Upper lobe of right lung (tissue), 1 donor: ENCODE results near the gene CERS6. TPM values are rescaled to one million over a fixed set of nuclear protein-coding genes. Genes with fewer than 3 reads are reported as not detected.

Experiments used
- ATAC-seq: fragments of 200-7000 bp; cut with Tn5 transposase; one replicate; pipeline ENCODE4 v1.9.1; 2020; ENCODE audit warnings: mild to moderate bottlenecking, moderate library complexity
- DNase-seq: peaks from one replicate; pipeline ENCODE4 v3.0.0-alpha.2; 2020
- H3K27ac ChIP-seq: fragments of 200-600 bp; one replicate; pipeline ENCODE4 v1.8.0; 2022
- H3K27me3 ChIP-seq: fragments of 200-600 bp; one replicate; pipeline ENCODE4 v1.8.0; 2022; ENCODE audit warnings: mild to moderate bottlenecking
- H3K36me3 ChIP-seq: fragments of 200-600 bp; one replicate; pipeline ENCODE4 v1.8.0; 2022
- H3K4me1 ChIP-seq: fragments of 200-600 bp; one replicate; pipeline ENCODE4 v1.8.0; 2022
- H3K4me3 ChIP-seq: fragments of 200-600 bp; one replicate; pipeline ENCODE4 v1.8.0; 2022; ENCODE audit warnings: mild to moderate bottlenecking
- H3K9me3 ChIP-seq: fragments of 200-600 bp; one replicate; pipeline ENCODE4 v1.8.0; 2022
- intact Hi-C: fragments of 100-400 bp; cut with DNase I; formaldehyde crosslinking; loops from one replicate; pipeline ENCODE4 v1.11.0; 2022
- total RNA-seq: library from RNA; stranded (reverse); fragmentation: NEBNext Ultra II Directional; extraction: Animal tissue kit (Norgen Biotek cat#: 25700); gene quantifications from one replicate; pipeline ENCODE4 v1.2.1, GENCODE V29; 2021
- TF ChIP-seq, protein P1 (sequence below): fragments of 200-600 bp; IDR thresholded peaks from one replicate; pipeline ENCODE4 v1.8.0; 2022; ENCODE audit warnings: antibody characterized with exemption
- donor health status: DM: no; HTN: yes; CAD: no; lungs with severe emphysema.

The CERS6 gene
- total RNA-seq, 1 donor from 2014 or later: 17.8 TPM

DNA sequence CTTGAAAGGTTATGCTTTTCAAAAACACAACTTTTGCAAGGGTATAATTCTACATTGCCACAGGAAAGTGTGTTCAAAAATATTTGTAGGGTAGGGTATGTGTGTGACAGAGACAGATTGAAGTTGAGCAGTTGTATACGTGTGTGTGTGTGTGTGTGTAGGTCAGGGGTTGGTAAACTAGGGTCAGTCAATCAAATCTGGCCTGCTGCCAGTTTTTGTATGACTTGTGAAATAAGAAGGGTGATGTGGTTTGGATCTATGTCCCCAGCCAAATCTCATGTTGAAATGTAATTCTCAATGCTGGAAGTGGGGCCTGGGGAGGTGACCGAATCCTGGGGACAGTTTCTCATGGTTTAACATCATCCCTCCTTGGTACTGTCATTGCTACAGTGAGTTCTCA lies 148.2 kb downstream of the CERS6 start:
- ATAC-seq: no peak

DNA sequence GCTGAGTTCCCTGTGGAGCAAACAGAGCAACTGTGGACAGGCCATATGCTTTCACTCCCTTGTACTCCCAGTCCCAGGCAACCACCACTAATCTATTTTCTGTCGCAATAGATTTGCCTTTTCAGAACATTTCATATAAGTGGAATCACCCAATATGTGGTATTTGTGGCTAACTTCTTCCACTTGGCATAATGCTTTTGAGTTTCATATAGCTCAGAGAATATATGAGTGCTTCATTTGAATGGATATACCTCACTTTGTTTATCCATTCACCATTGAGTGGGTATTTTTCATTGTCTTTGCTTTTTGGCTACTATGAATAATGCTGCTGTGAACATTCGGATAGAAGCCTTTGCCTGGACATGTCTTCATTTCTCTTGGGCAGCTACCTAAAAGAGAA lies 151.9 kb downstream of the CERS6 start:
- no peaks in the 10 kb centered on the region for H3K36me3 ChIP-seq
- DNase-seq (no peak), ATAC-seq (no peak)
- H3K27ac ChIP-seq: no peak overlapping the region
- intact Hi-C loops: no loop called here
- H3K4me1 ChIP-seq: no peaks in the 10 kb centered on the region
- TF ChIP-seq, protein P1, sequence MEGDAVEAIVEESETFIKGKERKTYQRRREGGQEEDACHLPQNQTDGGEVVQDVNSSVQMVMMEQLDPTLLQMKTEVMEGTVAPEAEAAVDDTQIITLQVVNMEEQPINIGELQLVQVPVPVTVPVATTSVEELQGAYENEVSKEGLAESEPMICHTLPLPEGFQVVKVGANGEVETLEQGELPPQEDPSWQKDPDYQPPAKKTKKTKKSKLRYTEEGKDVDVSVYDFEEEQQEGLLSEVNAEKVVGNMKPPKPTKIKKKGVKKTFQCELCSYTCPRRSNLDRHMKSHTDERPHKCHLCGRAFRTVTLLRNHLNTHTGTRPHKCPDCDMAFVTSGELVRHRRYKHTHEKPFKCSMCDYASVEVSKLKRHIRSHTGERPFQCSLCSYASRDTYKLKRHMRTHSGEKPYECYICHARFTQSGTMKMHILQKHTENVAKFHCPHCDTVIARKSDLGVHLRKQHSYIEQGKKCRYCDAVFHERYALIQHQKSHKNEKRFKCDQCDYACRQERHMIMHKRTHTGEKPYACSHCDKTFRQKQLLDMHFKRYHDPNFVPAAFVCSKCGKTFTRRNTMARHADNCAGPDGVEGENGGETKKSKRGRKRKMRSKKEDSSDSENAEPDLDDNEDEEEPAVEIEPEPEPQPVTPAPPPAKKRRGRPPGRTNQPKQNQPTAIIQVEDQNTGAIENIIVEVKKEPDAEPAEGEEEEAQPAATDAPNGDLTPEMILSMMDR: no peak
- H3K4me3 ChIP-seq: no peak overlapping the region
- peaks cover 8% of the 10 kb centered on the region for H3K9me3 ChIP-seq
- H3K27me3 ChIP-seq: no peaks in the 10 kb centered on the region

More for the DNA sequence above, 148.2 kb downstream of the CERS6 start:
- no peak for DNase-seq
- Histone ChIP-seq H3K4me1 (no peaks in the 10 kb centered on the region), H3K36me3 (no peaks in the 10 kb centered on the region), H3K9me3 (peaks cover 8% of the 10 kb centered on the region), H3K27ac (no peak overlapping the region), H3K27me3 (no peaks in the 10 kb centered on the region), H3K4me3 (no peak overlapping the region)
- intact Hi-C loops: no loop called here
- TF ChIP-seq, protein P1: no peak

DNA sequence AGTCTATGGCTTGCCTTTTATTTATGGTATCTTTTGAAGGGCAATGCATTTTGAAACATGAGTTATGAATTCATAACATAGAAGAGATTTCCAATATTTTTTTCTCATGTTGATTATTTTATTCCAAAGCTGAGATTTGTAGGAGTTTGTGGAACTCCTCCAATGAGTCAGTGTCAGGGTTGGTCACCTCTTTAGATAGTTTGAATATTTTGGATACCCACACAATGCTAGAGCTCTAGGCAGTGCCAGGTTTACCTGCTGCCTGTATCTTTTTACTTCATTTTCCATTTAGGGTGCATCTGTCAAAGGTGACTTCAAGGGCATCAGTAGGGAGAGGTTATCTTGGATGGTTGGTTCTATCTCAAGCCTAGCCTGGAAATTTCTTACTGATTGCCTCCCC lies 152.7 kb downstream of the CERS6 start:
- TF ChIP-seq, protein P1: no peak
- Histone ChIP-seq H3K4me1 (no peaks in the 10 kb centered on the region), H3K4me3 (no peak overlapping the region), H3K27ac (no peak overlapping the region), H3K9me3 (peaks cover 8% of the 10 kb centered on the region), H3K36me3 (no peaks in the 10 kb centered on the region), H3K27me3 (no peaks in the 10 kb centered on the region)
- no peak for ATAC-seq
- intact Hi-C loops: no loop called here
- DNase-seq: no peak

DNA sequence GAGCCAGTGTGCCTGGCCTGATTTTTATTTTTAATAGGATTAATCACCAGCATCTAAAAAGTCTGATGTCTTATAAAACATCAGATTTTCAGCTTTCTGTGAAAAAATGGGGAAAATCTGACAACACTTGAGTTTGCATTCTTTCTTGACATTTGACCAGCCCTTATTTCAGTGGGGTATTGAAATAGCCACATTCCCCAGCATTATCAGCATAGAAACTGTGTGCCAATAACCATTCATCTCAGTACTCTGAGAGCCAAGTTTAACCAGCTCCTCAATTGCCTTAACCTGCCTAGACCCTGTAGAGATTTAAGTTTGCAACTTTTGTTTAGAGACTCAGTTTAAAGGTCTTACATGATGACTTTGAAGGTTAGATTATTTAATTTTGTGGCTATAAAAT lies 155.0 kb downstream of the CERS6 start:
- Histone ChIP-seq H3K4me3 (no peak overlapping the region), H3K36me3 (no peaks in the 10 kb centered on the region), H3K27me3 (no peaks in the 10 kb centered on the region), H3K9me3 (no peaks in the 10 kb centered on the region), H3K27ac (no peak overlapping the region), H3K4me1 (no peaks in the 10 kb centered on the region)
- DNase-seq (no peak), ATAC-seq (no peak)
- intact Hi-C loops: no loop called here
- TF ChIP-seq, protein P1: no peak

DNA sequence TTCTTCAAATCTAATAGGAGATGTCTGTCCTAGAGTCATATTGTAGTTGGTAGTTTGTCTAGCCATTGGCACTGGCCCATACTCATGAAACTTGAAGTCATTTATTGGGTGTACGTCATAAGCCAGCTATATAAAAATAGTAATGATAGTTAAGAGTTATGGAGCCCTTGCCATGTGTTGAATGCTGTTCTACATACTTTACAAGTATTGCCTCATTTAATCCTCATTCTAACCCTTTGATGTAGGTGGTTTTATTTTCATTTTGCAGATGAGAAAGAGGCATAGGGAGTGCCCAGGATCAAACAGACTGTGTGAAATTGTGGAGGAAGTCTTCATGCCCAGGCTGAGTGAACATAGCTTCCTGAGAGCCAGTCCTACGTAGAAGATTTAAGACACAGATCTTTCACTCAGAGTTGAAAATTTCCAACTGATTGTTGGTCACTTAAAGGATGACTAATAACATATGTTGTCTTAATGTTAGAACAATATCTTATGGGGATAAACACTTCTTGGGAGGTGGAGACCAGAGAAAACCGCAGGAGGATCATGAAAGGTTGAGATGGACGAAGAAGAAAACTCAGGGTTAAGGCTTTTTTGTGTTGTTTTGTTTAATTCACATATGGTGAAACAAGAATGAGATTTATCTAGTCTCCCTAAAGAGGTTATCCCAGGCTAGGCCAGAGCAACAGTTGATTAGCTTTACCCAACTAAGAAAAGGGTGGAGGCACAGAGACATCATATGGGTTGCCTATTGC lies 156.0 kb downstream of the CERS6 start:
- Histone ChIP-seq H3K4me1 (no peaks in the 10 kb centered on the region), H3K36me3 (no peaks in the 10 kb centered on the region), H3K9me3 (no peaks in the 10 kb centered on the region), H3K4me3 (no peak overlapping the region), H3K27me3 (no peaks in the 10 kb centered on the region), H3K27ac (no peak overlapping the region)
- intact Hi-C loops: no loop called here
- TF ChIP-seq, protein P1: no peak
- DNase-seq (no peak), ATAC-seq (no peak)

DNA sequence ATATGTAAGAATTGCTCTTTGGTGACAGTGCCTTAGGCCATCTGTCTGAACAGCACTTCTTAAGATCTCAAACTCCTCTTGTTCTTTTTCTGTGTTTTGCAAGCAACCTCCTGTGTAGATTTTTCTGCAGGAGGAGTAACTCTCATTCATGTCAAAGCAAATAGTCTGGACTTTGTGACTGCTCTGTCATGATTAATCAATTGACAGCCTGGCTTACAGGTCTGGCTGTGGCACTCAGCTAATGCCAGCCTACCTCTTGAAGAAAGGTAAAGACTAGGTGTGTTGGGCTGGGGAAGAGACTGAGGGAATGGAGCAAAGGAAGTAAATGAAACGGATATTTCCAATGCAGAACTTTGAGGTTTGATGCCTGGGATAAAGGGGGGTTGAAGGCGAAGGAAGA lies 156.6 kb downstream of the CERS6 start:
- no peaks in the 10 kb centered on the region for H3K27me3 ChIP-seq
- no peak for ATAC-seq
- H3K27ac ChIP-seq: no peak overlapping the region
- H3K4me1 ChIP-seq: no peaks in the 10 kb centered on the region
- DNase-seq: no peak
- TF ChIP-seq, protein P1: no peak
- no peaks in the 10 kb centered on the region for H3K9me3 ChIP-seq
- intact Hi-C loops: no loop called here
- no peaks in the 10 kb centered on the region for H3K36me3 ChIP-seq
- no peak overlapping the region for H3K4me3 ChIP-seq
